ENCODE results near the gene TMEM221.
"Not testable (repeated sequence)": the region's sequence is repeated elsewhere in the genome, so short reads cannot be mapped to it uniquely, and the experiment has no call there.

TMEM221 gene

DNA sequence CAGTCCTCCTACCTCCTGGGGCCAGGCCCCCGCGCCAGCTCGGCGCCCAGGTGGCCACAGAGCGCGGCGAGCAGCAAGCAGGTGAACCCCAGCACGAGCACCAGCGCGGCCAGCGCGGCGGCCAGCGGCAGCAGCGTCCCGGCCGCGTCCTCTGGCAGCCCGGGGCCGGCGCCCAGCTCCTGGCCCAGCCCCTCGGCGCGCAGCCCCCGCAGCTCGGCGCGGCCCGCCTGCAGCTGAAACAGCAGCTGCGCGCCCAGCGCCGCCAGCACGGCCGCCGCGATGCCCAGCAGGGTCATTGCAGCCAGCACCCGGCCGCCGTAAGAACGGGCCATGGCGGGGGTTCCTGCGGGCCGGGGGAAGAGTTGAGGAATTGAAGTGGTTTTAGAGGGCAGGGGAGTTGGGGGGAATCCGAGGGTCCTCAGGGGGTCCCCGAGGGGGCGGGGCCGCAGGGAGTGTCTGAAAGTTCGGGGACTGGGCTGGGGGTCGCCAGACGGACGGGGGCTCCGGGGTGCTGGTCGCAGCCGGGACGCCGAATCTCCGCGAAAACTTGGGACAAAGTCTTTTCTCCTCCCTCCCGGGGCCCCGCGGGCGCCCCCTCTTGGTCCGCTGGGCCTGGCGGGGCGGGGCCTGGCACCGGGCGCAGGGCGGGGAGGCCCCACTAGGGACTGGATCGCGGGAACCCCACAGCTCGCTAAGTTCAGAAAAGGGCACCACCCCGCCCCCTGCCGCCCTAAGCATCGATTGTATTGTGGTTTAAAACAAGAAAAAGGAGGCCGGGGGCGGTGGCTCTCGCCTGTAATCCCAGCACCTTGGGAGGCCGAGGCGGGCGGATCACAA is at the start of gene TMEM221:
Gene TMEM221, minus strand, starts transcription at position 538 of the 837 bp plus-strand sequence. Its CDS starts 206 bp downstream, at position 332.
- DNase-seq: peak; percentile 48

DNA sequence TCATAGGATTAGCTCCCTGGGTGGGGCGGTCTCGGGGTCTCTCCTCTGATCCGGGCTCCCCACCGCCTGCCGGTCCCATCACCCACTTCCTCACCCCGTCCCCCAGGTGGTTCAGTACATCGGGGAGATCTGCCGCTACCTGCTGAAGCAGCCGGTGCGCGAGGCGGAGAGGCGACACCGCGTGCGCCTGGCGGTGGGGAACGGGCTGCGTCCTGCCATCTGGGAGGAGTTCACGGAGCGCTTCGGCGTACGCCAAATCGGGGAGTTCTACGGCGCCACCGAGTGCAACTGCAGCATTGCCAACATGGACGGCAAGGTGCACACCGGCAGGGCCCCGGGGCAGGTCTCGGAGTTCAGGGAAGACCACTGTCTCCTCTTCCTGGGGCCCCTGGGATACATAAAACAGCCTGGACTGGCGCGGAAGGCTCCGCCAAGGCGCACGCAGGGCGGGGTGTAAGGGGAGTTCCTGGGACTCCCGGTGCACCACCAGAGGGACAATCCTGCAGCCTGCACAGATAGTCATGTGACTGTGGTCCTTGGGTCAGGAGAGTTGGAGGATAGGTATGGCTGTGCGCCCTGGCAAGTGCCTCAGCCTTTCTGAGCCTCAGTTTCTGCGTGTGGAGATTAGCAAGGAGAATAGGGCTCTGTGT is 48.8 kb upstream of the TMEM221 start:
- no peak for DNase-seq

DNA sequence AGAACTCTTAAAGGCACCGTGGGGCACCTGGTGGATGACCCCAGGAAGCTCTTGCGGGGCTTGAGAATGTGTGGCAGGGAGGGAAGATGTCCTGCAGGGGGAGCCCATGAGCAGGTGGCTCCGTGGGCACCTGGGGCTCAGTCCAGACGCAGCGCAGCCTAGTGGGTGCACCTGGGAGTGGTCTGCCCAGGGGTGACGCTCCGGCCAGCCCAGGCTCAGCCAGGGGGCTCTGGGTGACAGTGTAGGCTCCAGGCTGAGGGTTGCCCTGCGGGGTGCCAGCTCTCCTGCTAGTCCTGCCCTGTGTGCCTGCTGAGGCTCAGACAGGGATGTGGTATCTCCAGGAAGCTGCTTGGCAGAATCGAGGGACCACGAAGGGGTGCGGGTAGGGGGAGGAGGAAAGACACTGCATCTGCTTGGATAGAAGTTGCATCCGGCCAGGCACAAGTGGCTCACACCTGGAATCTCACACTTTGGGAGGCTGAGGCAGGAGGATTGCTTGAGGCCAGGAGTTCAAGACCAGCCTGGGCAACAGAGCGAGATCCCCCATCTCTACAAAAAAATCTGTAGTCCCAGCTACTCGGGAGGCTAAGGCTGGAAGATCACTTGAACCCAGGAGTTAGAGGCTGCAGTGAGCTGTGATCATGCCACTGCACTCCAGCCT is 48.0 kb upstream of the TMEM221 start:
- DNase-seq: peak; percentile 86

GRCh38 chr19:17495639-17496296 is 47.3 kb upstream of the TMEM221 start:
- no peak for DNase-seq

DNA sequence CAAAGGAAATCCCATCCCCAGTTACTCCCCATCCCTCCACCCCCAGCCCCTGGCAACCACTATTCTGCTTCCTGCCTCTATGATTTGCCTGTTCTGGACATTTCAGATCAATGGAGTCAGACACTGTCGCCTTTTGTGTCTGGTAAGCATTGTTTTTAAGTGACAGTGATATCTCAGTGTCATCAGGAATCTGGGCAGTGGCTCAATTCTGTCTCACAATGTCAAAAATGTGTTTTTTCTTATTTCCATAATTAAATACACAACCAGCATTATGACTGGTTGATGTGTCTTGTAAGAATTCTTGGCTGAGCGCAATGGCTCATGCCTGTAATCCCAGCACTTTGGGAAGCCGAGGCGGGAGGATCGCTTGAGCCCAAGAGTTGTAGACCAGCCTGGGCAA is 42.8 kb upstream of the TMEM221 start:
- no peak for DNase-seq

GRCh38 chr19:17490411-17490810 is 41.9 kb upstream of the TMEM221 start:
- DNase-seq: no peak

DNA sequence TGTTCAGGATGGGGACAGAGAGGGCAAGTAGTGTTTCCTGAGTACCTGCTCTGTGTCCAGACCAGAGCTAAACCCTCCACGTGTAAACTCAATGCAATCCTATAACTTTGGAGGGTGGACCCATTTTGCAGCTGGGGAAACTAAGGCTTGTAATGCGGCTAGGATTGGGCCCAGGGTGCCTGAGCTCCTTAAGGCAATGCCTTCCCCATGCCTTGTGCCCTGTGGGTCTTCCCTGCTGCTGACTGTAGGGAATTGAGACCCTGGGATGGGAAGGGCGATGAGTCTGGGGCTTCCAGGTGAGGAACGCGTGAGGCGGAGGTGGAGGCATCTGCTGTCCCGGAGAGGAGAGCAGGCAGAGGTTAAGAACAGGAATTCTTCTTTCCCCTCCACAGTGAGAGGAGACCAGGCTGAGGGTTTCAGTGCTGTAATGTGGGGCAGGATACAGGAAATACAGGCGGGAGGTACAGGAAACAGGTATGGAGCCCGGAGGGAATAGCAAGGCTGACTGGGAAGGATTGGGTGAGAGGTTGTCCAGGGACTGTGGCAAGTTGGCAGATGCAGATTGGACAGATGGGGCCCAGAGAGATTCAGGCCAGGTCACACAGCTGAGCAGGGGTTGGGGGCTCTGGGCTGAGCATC is 41.0 kb upstream of the TMEM221 start:
- DNase-seq: no peak

- DNase-seq: peak; percentile 75
These were observed 40.3 kb upstream of the TMEM221 start for GRCh38 chr19:17488593-17489391.

DNA sequence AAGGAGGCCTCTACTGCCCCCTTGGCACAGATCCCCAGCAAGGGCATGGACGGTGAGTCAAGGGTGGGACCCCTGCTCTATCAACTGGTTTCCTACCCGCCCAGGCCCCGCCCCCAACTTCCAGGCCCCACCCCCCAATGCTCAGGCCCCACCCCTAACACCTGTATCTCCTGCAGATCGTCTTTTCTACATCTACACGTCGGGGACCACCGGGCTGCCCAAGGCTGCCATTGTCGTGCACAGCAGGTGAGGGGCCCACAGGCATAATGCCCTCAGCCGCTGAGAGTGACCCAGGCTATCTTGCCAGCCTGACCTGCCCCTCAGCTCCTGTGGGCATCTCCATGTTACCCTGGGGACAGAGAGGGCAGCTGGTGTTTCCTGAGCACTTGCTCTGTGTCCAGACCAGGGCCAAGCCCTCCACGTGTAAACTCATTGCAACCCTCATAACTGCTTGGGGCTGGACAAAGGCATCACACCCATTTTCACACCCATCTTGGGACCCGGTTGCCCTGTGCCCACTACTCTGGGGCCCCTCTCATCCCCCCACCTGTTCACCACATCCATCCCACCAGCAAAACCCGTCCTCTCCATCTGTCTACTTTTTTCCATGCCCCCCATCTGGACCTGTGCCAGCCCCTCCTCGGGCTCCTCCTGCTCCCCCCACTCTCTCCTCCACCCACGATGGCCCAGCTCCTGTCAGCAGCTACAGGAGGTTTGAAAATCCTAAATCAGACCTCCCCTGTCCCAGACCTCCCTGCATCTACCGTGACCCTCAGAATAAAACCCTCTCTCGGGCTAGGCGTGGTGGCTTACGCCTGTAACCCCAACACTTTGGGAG is 39.0 kb upstream of the TMEM221 start:
- no peak for DNase-seq

- DNase-seq: no peak
These were observed 38.2 kb upstream of the TMEM221 start for GRCh38 chr19:17486545-17487240.

DNA sequence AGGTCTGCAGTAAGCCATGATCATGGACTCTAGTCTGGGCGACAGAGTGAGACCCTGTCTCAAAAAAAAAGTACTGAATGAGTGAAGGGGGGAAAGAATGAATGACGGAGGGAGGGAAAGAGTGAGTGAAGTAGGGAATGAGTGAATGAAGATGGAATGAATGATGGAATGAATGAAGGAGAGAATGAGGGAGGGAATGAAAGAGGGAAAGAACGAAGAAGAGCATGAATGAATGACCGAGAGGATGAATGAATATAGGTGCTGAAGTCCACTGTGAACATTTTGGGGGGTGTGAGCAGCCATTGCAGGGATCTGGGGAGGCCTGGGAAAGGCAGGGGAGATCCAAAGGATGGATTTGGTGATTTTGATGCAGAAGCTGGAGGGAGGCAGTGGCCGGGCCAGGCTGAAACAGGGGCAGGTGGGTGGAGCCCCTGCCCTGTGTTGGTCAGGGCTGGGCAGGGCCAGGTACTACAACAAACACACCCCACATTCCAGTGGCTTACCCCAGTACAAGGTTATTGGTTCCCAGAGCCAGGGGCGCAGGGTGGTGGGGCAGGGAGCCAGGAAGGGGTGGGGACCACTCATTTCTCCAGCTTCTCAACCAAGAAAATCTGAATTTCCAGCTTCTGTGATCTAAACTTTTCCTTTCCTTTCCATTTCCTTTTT is 36.2 kb upstream of the TMEM221 start:
- no peak for DNase-seq

- DNase-seq: no peak
These were observed 35.1 kb upstream of the TMEM221 start for GRCh38 chr19:17483605-17484002.

DNA sequence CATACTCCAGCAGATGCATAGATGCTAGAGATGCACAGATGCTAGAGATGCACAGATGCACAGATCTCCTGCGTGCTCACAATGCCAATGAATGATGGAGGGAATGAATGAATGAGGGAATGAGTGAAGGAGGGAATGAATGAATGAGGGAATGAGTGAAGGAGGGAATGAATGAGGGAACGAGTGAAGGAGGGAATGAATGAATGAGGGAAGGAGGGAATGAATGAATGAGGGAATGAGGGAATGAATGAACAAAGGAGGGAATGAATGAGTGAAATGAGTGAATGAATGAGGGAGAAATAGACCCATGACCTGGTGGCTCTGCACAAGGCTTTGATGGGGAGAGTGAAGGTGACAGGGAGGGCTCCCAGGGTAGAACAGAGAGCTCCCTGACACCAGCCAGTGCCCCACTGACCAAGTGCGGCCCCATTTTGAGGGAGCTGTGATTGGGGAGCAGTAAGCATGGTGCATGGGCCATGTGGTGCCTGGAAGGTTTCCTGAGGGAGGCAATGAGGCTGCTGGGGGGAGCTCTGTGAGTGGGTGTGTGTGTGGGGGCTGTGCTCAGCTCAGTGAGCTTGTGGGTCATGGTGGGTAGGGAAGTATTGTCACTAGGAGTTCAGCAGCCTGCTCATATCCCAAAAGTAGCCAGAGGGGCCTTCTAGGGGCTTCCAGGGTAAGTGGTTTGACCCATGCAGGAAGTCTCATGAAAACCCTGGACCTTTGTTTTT is 34.6 kb upstream of the TMEM221 start:
- DNase-seq: no peak

DNA sequence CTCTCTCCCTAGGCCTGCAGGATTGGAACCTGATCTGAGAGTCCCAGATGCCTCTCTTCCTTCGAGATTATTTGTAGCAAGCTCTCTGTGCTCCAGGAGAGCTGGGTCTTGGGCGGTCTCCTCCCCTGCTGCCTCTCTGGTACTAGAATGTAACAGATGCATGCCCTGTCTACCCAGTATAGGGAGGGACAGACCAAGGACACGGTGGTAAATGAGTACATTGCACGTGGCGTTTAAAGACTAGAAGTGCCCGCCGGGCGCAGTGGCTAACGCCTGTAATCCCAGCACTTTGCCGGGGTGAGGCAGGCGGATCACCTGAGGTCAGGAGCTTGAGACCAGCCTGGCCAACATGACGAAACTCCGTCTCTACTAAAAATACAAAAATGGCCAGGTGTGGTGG is 33.5 kb upstream of the TMEM221 start:
- no peak for DNase-seq

- no peak for DNase-seq
These were observed 30.9 kb upstream of the TMEM221 start for GRCh38 chr19:17479325-17479791.

DNA sequence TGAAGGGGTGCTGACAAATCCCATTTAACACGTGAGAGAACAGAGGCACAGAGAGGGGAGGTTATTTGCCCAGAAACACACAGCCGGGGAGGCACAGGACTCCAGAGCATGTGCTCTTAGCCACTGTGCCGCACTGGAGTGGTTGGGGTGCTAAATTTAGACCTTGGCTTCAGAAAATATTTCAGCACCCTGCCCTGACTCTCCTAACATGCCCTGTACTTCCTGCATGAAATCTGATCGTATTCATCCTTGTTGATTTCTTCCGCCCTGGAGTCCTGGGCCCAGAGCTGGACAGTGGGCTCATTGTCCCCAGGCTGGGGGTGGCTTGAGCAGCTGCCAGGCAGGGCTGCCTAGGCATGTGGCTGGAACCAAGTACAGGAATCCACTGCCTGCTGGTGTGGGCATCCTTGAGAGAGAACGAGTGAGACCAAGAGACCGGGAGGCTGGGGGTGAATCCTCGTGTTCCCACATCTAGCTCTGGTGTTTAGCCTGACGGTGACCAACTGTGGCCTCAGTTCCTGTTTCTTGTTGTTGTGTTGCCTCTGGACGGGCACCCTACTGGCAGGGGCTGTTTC is 27.2 kb upstream of the TMEM221 start:
- no peak for DNase-seq

DNA sequence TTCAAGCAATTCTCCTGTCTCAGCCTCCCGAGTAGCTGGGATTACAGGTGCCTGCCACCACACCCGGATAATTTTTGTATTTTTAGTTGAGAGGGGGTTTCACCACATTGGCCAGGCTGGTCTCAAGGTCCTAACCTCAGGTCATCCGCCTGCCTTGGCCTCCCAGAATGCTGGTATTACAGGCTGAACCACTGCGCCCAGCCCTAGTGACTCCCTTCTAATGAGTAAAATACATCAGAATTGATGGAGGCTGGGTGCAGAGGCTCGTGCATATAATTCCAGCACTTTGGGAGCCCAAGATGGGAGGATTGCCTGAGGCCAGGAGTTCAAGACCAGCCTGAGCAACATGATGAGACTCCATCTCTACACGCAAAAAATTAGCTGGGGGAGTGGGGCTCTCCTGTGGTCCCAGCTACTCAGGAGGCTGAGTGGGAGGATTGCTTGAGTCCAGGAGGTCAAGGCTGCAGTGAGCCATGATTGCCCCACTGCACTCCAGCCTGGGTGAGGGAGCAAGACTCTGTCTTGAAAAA is 26.6 kb upstream of the TMEM221 start:
- DNase-seq: not testable (repeated sequence)

DNA sequence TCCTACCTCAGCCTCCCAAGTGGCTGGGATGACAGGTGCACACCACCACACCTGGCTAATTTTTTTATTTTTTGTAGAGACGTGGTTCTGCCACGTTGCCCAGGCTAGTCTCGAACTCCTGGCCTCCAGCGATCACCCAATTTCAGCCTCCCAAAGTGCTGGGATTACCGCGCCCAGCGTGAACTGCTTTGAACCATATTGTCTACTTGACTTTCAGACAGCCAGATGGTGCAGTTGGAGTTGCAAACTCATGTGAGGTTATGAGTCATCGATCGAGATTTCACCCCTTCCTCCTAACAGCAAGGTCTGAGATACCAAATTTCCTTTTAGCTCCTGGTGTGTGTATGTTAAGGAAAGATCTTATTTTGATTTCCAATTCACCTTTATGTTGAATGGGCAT is 24.6 kb upstream of the TMEM221 start:
- no peak for DNase-seq
